ENCODE measurements around the gene EIF3A. TPM values are rescaled to one million over a fixed set of nuclear protein-coding genes. Genes with fewer than 3 reads are reported as not detected.
A peak's percentile ranks its signal among the peaks of the same experiment; 100 is the strongest.

EIF3A gene, protein sequence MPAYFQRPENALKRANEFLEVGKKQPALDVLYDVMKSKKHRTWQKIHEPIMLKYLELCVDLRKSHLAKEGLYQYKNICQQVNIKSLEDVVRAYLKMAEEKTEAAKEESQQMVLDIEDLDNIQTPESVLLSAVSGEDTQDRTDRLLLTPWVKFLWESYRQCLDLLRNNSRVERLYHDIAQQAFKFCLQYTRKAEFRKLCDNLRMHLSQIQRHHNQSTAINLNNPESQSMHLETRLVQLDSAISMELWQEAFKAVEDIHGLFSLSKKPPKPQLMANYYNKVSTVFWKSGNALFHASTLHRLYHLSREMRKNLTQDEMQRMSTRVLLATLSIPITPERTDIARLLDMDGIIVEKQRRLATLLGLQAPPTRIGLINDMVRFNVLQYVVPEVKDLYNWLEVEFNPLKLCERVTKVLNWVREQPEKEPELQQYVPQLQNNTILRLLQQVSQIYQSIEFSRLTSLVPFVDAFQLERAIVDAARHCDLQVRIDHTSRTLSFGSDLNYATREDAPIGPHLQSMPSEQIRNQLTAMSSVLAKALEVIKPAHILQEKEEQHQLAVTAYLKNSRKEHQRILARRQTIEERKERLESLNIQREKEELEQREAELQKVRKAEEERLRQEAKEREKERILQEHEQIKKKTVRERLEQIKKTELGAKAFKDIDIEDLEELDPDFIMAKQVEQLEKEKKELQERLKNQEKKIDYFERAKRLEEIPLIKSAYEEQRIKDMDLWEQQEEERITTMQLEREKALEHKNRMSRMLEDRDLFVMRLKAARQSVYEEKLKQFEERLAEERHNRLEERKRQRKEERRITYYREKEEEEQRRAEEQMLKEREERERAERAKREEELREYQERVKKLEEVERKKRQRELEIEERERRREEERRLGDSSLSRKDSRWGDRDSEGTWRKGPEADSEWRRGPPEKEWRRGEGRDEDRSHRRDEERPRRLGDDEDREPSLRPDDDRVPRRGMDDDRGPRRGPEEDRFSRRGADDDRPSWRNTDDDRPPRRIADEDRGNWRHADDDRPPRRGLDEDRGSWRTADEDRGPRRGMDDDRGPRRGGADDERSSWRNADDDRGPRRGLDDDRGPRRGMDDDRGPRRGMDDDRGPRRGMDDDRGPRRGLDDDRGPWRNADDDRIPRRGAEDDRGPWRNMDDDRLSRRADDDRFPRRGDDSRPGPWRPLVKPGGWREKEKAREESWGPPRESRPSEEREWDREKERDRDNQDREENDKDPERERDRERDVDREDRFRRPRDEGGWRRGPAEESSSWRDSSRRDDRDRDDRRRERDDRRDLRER (N-terminal part only)
- 100 to 1,000 TPM in 2 of 3 donors, 10 to 100 TPM in 1; 94.5 to 124 (median 114) TPM for total RNA-seq
- long read RNA-seq, donor 1, full-length matches to known transcripts, result 94 of 137 reads
- long read RNA-seq, donor 1, partial matches to known transcripts, result 36 of 137 reads
- long read RNA-seq, donor 1, other reads (novel, unspliced or antisense), result 7 of 137 reads
- long read RNA-seq, donor 2, full-length matches to known transcripts, result 1 of 71 reads
- long read RNA-seq, donor 2, partial matches to known transcripts, result 65 of 71 reads
- long read RNA-seq, donor 2, other reads (novel, unspliced or antisense), result 5 of 71 reads

DNA sequence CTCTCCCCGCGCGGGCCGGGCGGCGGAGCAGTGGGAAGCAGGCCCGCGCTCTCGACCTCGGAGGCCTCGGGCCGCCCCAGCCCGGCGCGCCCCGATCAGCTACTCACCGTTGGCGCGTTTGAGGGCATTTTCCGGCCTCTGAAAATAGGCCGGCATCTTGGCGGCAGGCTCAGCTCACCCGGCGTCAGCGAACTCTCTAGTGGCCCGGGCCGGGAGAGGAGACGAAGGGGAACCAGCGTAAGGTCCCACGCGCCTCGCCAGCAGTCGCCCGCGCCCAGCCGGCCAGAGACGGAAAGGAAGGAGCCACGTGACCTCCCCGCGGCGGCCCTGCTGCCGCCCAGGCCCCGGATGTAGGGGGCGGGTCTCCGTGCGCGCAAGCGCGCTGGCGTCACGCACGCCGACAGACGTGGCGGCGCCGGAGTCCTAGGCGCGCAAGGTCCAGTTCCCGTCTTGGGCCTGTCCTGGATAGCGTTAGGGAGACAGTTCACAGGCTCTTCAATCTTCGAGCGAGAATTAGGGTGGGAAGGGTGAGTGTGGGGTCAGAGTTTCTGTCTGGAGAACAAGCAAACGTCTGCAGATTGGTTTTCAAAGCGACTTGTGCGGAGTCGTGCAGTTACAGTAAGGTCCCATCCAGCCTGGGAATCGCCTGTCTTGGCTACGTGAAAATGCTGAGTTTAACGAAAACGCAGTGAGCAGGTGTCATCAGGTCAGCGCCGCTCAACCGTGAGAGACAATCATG, at the start of gene EIF3A:
TSS of gene EIF3A (minus strand) at position 297 of the 739 bp plus-strand sequence. CDS start at position 156, 141 bp downstream.
- DNase-seq (peak; percentile 94 to 97 (median 96)), ATAC-seq (peak; percentile 96)
- Histone ChIP-seq H3K36me3 (ENCODE audit: low read depth) (no peaks in the 10 kb centered on the region), H3K4me3 (peak within 1 kb of the TSS; percentile 86), H3K9me3 (no peaks in the 10 kb centered on the region), H3K4me1 (ENCODE audit: low read depth) (peaks cover 19% of the 10 kb centered on the region)
- TF ChIP-seq, protein P1, sequence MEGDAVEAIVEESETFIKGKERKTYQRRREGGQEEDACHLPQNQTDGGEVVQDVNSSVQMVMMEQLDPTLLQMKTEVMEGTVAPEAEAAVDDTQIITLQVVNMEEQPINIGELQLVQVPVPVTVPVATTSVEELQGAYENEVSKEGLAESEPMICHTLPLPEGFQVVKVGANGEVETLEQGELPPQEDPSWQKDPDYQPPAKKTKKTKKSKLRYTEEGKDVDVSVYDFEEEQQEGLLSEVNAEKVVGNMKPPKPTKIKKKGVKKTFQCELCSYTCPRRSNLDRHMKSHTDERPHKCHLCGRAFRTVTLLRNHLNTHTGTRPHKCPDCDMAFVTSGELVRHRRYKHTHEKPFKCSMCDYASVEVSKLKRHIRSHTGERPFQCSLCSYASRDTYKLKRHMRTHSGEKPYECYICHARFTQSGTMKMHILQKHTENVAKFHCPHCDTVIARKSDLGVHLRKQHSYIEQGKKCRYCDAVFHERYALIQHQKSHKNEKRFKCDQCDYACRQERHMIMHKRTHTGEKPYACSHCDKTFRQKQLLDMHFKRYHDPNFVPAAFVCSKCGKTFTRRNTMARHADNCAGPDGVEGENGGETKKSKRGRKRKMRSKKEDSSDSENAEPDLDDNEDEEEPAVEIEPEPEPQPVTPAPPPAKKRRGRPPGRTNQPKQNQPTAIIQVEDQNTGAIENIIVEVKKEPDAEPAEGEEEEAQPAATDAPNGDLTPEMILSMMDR (IDR thresholded peaks at IDR 0.05), result no peak
- intact Hi-C loops (cut with DNase I, micrococcal nuclease), result no loop called here

DNA sequence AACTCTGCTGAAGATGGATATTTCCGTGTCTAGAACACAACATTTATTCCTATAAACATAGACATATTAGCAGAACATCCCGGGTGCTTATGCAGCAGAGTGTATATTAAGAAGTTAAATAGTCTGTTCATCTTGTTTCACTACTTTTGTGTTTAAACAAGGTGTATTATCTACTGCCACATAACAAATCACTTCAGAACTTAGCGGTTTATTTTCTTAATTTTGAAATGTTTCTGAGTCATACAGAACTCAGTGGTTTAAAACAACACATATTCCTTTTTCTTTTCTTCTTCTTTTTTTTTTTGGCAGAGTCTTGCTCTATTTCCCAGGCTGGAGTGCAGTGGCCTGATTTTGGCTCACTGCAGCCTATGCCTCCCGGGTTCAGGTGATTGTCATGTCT, 49.1 kb upstream of the EIF3A start:
- ATAC-seq (no peak), DNase-seq (no peak)
- TF ChIP-seq, protein P1 (IDR thresholded peaks at IDR 0.05), result no peak
- no peaks in the 10 kb centered on the region for H3K36me3 ChIP-seq (ENCODE audit: low read depth)
- intact Hi-C loops (cut with DNase I, micrococcal nuclease), result no loop called here
- no peaks in the 10 kb centered on the region for H3K4me1 ChIP-seq (ENCODE audit: low read depth)
- no peaks in the 10 kb centered on the region for H3K9me3 ChIP-seq
- no peak overlapping the region for H3K4me3 ChIP-seq

DNA sequence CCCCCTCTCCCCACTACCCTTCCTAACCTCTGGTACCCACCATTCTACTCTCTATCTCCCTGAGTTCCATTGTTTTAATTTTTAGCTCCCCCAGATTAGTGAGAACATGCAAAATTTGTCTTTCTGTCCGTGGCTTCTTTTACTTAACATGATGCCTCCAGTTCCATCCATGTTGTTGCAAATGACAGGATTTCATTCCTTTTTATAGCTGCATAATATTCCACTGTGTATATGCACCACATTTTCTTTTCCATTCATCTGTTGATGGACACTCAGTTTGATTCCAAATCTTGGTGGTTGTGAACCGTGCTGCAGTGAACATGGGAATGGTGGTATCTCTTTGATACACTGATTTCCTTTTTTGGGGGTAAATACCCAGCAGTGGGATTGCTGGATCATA, 45.3 kb upstream of the EIF3A start:
- DNase-seq (no peak), ATAC-seq (no peak)
- TF ChIP-seq, protein P1 (IDR thresholded peaks at IDR 0.05), result no peak
- Histone ChIP-seq H3K4me1 (ENCODE audit: low read depth) (no peaks in the 10 kb centered on the region), H3K4me3 (no peak overlapping the region), H3K36me3 (ENCODE audit: low read depth) (peaks cover 4% of the 10 kb centered on the region), H3K9me3 (no peaks in the 10 kb centered on the region)
- intact Hi-C loops (cut with DNase I, micrococcal nuclease), result no loop called here

DNA sequence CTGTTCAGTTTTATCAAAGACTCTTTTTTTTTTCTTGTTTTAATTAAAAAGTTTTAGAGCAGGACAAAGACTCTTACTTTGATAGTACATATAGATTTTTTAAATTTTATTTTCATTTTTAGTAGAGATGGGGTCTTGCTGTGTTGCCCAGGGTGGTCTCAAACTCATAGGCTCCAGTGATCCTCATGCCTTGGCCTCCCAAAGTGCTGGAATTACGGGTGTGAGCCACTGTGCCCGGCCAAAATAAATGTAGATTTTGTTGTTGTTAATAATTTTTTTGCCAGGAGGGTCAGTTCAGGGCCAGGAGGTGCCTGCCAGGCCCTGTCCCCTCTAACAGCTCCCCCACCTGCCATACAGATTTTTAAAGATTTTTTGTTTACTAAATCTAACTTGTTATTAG, 40.3 kb upstream of the EIF3A start:
- ATAC-seq (no peak), DNase-seq (no peak)
- H3K4me3 ChIP-seq, result no peak overlapping the region
- peaks cover 4% of the 10 kb centered on the region for H3K36me3 ChIP-seq (ENCODE audit: low read depth)
- H3K9me3 ChIP-seq, result no peaks in the 10 kb centered on the region
- intact Hi-C loops (cut with DNase I, micrococcal nuclease), result no loop called here
- H3K4me1 ChIP-seq (ENCODE audit: low read depth), result no peaks in the 10 kb centered on the region
- TF ChIP-seq, protein P1 (IDR thresholded peaks at IDR 0.05), result no peak

Measured in mucosa of descending colon (tissue), 3 donors.